Right lobe of liver (tissue), 6 donors: ENCODE results near the gene PCMTD2. TPM values are rescaled to one million over a fixed set of nuclear protein-coding genes. Genes with fewer than 3 reads are reported as not detected.
A peak's percentile ranks its signal among the peaks of the same experiment; 100 is the strongest.

Experiments used
- ATAC-seq, 4 donors: fragments of 200-7000 bp; cut with Tn5 transposase; one replicate each; pipeline ENCODE4 v1.9.1; 2020; ENCODE audit warnings: mild to moderate bottlenecking in 4 of 4, moderate library complexity in 4 of 4
- DNase-seq, 3 donors: peaks; one replicate each; pipeline ENCODE4 v3.0.0-alpha.2; 2020
- H3K27ac ChIP-seq, 3 donors: fragments of 200-600 bp; one replicate each; pipeline ENCODE4 v1.8.0; 2022
- H3K27me3 ChIP-seq, 2 donors: fragments of 200-600 bp; one replicate each; pipeline ENCODE4 v1.8.0; 2022
- H3K36me3 ChIP-seq, 4 donors: fragments of 200-600 bp; sonication (generic) in 1 of 4; one replicate each; pipeline versions ENCODE4 v1.5.1 to v1.8.0; 2017 to 2022; ENCODE audit warnings: control low read depth in 1 of 4
- H3K4me1 ChIP-seq, 4 donors: fragments of 200-600 bp; sonication (generic) in 1 of 4; one replicate each; pipeline versions ENCODE4 v1.5.1 to v1.8.0; 2017 to 2022; ENCODE audit warnings: control low read depth in 1 of 4
- H3K4me3 ChIP-seq, 3 donors: fragments of 200-600 bp; one replicate each; pipeline ENCODE4 v1.8.0; 2022
- H3K9me3 ChIP-seq, 4 donors: fragments of 200-600 bp; sonication (generic) in 1 of 4; one replicate each; pipeline versions ENCODE4 v1.5.1 to v1.8.0; 2017 to 2022; ENCODE audit warnings: control low read depth in 1 of 4
- CTCF ChIP-seq, 4 donors: fragments of 200-600 bp in 3 of 4; fragments of 450-650 bp in 1 of 4; IDR thresholded peaks; one replicate each; pipeline versions ENCODE4 v1.5.1 to v1.8.0; 2016 to 2022; ENCODE audit warnings: antibody characterized with exemption in 4 of 4, mild to moderate bottlenecking in 2 of 4
- POLR2A ChIP-seq: fragments of 450-650 bp; IDR thresholded peaks from one replicate; pipeline ENCODE4 v1.6.1; 2017; ENCODE audit warnings: antibody characterized with exemption, mild to moderate bottlenecking
- WGBS: methylation state at CpG from one replicate; pipeline ENCODE4 v1.1.6; 2018; ENCODE audit warnings: low coverage, low lambda C conversion rate; ENCODE audit not compliant: insufficient coverage; ENCODE audit errors: missing lambda C conversion rate; 5-methylcytosine and 5-hydroxymethylcytosine counted together
- intact Hi-C, 2 donors: fragments of 100-400 bp; cut with DNase I; formaldehyde crosslinking; loops; one replicate each; pipeline versions ENCODE4 v1.11.2 to v1.14.1; 2022
- total RNA-seq, 6 experiments: library from RNA; depleted of rRNA in 2 of 6; stranded (reverse); fragments of >200 nt in 2 of 6; fragmentation: NEBNext Ultra II Directional in 3 of 6; extraction: Animal tissue kit (Norgen Biotek cat#: 25700) in 3 of 6; gene quantifications; one replicate each; pipeline versions ENCODE4 v1.1.0 to v1.2.4, GENCODE V29; 2016 to 2023
- donor health status: DM: no; HTN: yes; CAD: no.
- donor health status: DM: no; HTN: no; CAD: no.
- donor health status: DM: no; HTN: no; CAD: no.
- donor health status: DM: no; HTN: yes; CAD: no.
- donor health status: DM: no; HTN: yes; CAD: no.

Gene PCMTD2
- total RNA-seq, 6 experiments from 2014 or later = 24.5 to 39.7 (median 28.6) TPM

GRCh38 chr20:64253000-64253383, 2.6 kb upstream of the PCMTD2 start:
- intact Hi-C loops = no loop called here
- WGBS = 82% methylated on average over 4 of the region's 4 CpGs
- H3K27me3 ChIP-seq = no peaks in the 10 kb centered on the region
- ATAC-seq (no peak), DNase-seq (no peak)
- no peaks in the 10 kb centered on the region for H3K9me3 ChIP-seq
- TF ChIP-seq POLR2A (no peak), CTCF (IDR thresholded peaks at IDR 0.05) (no peak)
- no peaks in the 10 kb centered on the region for H3K36me3 ChIP-seq
- no peak overlapping the region for H3K4me3 ChIP-seq
- peaks cover 0 to 11% (median 0%) of the 10 kb centered on the region in 4 donors for H3K4me1 ChIP-seq
- H3K27ac ChIP-seq = no peak overlapping the region

- Histone ChIP-seq H3K4me3 (no peak overlapping the region), H3K27ac (no peak overlapping the region), H3K27me3 (no peaks in the 10 kb centered on the region), H3K36me3 (no peaks in the 10 kb centered on the region), H3K4me1 (peaks cover 0 to 11% (median 0%) of the 10 kb centered on the region in 4 donors), H3K9me3 (no peaks in the 10 kb centered on the region)
- TF ChIP-seq CTCF (IDR thresholded peaks at IDR 0.05) (no peak), POLR2A (no peak)
- intact Hi-C loops = no loop called here
- 57% methylated on average over 4 of the region's 4 CpGs for WGBS
- DNase-seq = no peak
- no peak for ATAC-seq
Measured at GRCh38 chr20:64253443-64253842, 2.1 kb upstream of the PCMTD2 start.

- TF ChIP-seq POLR2A (no peak), CTCF (IDR thresholded peaks at IDR 0.05) (no peak)
- 91% methylated on average over 4 of the region's 5 CpGs for WGBS
Measured at GRCh38 chr20:64254156-64254555, 1.4 kb upstream of the PCMTD2 start.

GRCh38 chr20:64254571-64255360, 782 bp upstream of the PCMTD2 start:
- intact Hi-C loops = no loop called here
- H3K27me3 ChIP-seq = no peaks in the 10 kb centered on the region
- DNase-seq (peak in 2 of 3 donors; percentile 45 to 51), ATAC-seq (no peak)
- TF ChIP-seq POLR2A (no peak), CTCF (IDR thresholded peaks at IDR 0.05) (no peak)
- H3K9me3 ChIP-seq = no peaks in the 10 kb centered on the region
- WGBS = 93% methylated on average over 19 of the region's 28 CpGs
- no peaks in the 10 kb centered on the region for H3K36me3 ChIP-seq
- peaks cover 0 to 11% (median 0%) of the 10 kb centered on the region in 4 donors for H3K4me1 ChIP-seq
- H3K27ac ChIP-seq = peak overlapping the region; percentile 78 to 94 (median 81)
- H3K4me3 ChIP-seq = peak overlapping the region; percentile 79 to 92 (median 83)

More at GRCh38 chr20:64254156-64254555, 1.4 kb upstream of the PCMTD2 start:
- Histone ChIP-seq H3K27me3 (no peaks in the 10 kb centered on the region), H3K27ac (no peak overlapping the region), H3K9me3 (no peaks in the 10 kb centered on the region), H3K4me3 (no peak overlapping the region), H3K36me3 (no peaks in the 10 kb centered on the region), H3K4me1 (peaks cover 0 to 11% (median 0%) of the 10 kb centered on the region in 4 donors)
- intact Hi-C loops = no loop called here
- DNase-seq = no peak
- no peak for ATAC-seq
